Transverse colon (tissue), 3 donors: ENCODE measurements around the gene UBAP2.

Experiments
- CTCF ChIP-seq, 5 experiments: fragments of 200-600 bp in 3 of 5; fragments of 450-650 bp in 2 of 5; sonication (generic) in 3 of 5; IDR thresholded peaks; 1 replicate in 2 of 5; 2 replicates in 3 of 5; pipeline ENCODE4 v1.5.1; 2016 to 2017; ENCODE audit warnings: antibody characterized with exemption in 5 of 5, inconsistent platforms in 3 of 5, mild to moderate bottlenecking in 2 of 5, moderate library complexity in 1 of 5
- EP300 ChIP-seq: sonication (generic); formaldehyde crosslinking; IDR thresholded peaks from one replicate; pipeline ENCODE4 v1.6.1; 2017; ENCODE audit warnings: antibody characterized with exemption, low read depth
- POLR2A ChIP-seq: fragments of 450-650 bp; IDR thresholded peaks from one replicate; pipeline ENCODE4 v1.6.1; 2016; ENCODE audit warnings: antibody characterized with exemption, mild to moderate bottlenecking, moderate library complexity

- no peak for TF ChIP-seq CTCF (IDR thresholded peaks at IDR 0.05)
- no peak for TF ChIP-seq POLR2A
- TF ChIP-seq EP300, result no peak
Measured at GRCh38 chr9:34059281-34059680, 10.6 kb upstream of the UBAP2 start.
